ENCODE measurements around the gene MILR1.
"Not testable (repeated sequence)": the region's sequence is repeated elsewhere in the genome, so short reads cannot be mapped to it uniquely, and the experiment has no call there.

MILR1 gene

DNA sequence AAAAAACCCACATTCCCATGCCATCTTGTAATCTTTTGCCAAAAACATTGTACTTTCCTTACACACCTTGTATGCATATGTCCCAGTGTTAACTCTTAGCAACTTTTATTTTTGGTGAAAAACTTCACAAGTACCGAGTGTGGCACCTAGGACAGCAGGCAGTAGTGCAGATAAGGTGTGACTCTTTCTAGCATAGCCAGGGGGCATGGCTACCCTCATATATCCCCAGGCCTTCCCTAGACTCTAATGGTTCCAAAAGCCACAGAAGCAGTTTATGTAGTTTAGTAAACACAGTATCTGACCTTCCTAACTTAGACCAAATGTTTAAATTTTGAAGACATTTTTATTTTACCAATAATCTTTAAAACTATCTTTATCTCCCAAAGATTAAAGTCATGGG, 20.5 kb upstream of the MILR1 start:
- no peak for DNase-seq

- DNase-seq = not testable (repeated sequence)
These were observed 18.9 kb upstream of the MILR1 start for GRCh38 chr17:64430036-64430435.

DNA sequence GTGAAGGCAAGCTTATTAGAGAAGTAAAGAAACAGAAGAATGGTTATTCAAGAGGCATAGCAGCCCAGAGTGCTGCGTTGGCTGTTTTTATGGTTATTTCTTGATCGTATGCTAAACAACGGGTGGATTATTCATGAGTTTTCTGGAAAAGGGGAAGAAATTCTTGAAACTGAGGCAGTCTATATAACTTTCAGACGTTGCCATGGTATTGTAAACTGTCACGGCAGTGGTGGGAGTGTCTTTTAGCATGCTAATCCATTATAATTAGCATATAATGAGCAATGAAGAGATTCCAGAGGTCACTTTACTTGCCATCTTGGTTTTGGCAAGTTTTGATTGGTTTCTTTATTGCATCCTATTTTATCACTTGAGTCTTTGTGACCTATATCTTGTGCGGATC, 17.4 kb upstream of the MILR1 start:
- DNase-seq = no peak

DNA sequence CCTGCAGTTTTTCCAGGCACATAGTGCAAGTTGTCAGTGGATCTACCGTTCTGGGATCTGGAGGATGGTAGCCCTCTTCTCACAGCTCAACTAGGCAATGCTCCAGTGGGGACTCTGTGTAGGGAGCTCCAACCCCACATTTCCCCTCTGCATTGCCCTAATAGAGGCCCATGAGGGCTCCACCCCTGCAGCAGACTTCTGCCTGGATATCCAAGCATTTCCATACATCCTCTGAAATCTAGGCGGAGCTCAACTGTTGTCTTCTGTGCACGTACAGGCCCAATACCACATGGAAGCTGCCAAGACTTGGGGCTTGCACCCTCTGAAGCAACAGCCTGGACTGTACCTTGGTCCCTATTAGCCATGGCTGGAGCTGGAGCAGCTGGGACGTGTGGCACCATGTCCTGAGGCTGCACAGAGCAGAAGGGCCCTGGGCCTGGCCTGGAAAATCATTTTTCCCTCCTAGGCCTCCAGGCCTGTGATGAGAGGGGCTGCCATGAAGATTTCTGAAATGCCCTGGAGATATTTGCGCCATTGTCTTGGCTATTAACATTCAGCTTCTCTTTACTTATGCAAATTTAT, 10.9 kb upstream of the MILR1 start:
- DNase-seq = no peak

DNA sequence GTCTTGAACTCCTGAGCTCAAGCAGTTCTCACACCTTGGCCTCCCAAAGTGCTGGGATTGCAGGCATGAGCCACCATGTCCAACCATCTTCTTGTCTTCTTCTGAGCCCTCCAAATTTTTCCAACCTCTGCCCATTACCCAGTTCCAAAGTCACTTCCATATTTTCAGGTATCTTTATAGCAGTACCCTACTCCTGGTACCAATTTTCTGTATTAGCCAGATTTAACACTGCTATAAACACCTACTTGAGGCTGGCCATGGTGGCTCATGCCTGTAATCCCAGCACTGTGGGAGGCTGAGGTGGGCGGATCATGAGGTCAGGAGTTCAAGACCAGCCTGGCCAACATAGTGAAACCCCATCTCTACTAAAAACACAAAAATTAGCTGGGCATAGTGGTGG, 9.4 kb upstream of the MILR1 start:
- not testable (repeated sequence) for DNase-seq

DNA sequence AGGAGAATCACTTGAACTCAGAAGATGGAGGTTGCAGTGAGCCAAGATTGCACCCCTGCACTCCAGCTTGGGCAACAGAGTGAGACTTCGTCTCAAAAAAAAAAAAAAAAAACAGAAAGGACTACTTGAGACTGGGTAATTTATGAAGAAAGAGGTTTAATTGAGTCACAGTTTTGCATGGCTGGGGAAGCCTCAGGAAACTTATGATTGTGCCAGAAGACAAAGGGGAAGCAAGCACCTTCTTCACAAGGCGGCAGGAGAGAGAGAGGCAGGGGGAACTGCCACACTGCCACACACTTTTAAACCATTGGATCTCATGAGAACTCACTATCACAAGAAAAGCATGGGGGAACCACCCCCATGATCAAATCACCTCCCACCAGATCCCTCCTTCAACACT, 9.0 kb upstream of the MILR1 start:
- no peak for DNase-seq

- DNase-seq = no peak
These were observed 7.0 kb upstream of the MILR1 start for GRCh38 chr17:64441772-64442540.

DNA sequence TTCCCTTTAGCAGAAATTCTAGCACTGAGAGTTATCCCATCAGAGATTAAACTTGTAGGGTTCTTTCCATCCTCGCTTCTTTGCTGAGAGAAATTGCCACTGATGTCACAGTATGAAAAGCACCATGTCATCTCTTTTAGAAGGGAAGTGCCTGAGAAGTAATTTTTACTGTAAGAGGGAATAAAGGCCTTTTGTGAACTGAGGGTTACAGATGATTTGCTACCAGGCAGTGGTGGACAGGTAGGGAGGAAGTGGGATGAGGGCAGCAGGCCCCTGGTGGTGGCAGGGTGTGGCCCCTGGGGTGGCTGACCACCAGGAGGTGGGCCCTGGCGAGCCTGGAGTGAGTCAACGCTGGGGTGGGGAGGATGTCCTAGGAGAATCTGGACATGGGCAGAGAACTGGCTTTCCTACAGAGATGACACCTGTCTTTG, 6.4 kb upstream of the MILR1 start:
- DNase-seq = no peak

DNA sequence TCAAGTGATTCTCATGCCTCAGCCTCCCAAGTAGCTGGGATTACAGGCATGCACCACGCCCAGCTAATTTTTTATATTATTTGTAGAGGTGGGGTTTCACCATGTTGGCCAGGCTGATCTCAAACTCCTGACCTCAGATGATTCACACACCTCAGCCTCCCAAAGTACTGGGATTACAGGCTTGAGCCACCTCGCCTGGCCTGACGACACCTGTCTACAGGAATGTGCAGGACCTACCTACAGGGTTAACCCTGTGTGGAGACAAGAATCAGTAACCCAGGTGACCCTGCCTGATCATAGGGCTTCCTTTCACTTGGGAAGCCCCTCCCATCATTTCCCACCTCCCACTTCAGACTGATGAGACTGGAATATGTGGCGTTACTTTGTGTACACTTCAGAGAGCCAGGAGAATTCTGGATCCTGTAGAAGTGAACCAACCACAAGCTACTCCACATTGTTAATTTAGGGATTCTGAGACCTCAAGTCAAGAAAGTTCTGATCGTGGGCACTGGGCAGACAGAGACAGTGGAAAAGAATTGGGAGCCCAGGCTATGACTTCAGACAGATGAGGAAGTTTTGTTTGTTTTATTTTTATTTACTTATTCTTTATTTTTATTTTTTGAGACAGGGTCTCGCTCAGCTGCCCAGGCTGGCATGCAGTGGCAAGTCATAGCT, 5.7 kb upstream of the MILR1 start:
- DNase-seq = no peak

GRCh38 chr17:64447526-64447925, 1.4 kb upstream of the MILR1 start:
- no peak for DNase-seq

DNA sequence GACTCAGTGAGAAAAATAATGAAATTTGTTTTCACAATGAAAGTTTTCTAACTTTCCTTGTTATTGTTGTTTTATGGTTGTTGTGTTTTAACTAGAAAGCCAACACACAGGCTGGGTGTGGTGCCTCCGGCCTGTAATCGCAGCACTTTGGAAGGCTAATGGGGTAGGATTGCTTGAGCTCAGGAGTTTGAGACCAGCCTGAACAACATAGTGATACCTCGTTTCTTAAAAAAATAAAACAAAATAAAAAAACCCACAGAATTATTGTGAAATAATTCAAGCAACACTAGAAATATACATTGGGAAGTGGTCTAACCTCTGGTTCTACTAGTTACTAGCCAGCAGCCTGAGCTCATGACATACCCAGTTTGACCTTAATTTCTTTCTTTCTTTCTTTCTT, 630 bp downstream of the MILR1 start:
- DNase-seq = no peak

DNA sequence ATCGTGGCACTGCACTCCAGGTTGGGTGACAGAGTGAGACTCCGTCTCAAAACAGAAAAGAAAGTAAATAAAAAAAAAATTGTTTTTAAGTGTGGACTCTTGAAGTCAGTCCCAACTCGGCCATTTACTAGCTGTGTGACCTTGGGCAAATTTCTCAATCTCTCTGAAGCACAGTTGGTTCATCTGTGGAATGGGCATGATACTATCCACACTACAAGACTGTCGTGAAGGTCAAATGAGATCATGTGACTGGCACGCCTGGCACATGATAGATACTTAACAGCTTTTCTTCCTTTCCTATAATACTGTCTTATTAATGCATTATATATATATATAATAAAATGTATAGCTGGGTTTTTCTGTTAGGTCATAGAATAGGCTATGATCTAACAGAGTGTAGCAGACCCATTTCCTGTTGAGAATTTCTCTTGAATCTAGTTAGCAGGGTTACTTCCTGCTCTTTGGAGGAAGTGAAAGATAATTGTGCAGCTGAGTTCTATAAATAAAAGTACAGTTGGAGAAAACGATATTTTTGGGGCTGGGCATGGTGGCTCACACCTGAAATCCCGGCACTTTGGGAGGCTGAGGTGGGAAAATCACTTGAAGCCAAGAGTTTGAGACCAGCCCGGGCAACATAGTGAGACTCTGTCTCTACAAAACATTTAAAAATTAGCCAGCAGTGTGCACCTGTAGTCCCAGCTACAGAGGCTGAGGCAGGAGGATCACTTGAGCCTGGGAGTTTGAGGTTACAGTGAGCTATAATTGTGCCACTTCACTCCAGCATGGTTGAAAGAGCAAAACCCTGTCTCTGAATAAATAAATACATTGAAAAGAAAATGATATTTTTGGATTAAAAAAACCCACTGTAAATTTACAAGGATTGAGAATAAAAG, 7.3 kb downstream of the MILR1 start:
- no peak for DNase-seq

- DNase-seq = no peak
These were observed 8.2 kb downstream of the MILR1 start for GRCh38 chr17:64457156-64457555.

- DNase-seq = no peak
These were observed 9.8 kb downstream of the MILR1 start for GRCh38 chr17:64458756-64459155.

GRCh38 chr17:64459284-64459747, 10.4 kb downstream of the MILR1 start:
- DNase-seq = no peak

DNA sequence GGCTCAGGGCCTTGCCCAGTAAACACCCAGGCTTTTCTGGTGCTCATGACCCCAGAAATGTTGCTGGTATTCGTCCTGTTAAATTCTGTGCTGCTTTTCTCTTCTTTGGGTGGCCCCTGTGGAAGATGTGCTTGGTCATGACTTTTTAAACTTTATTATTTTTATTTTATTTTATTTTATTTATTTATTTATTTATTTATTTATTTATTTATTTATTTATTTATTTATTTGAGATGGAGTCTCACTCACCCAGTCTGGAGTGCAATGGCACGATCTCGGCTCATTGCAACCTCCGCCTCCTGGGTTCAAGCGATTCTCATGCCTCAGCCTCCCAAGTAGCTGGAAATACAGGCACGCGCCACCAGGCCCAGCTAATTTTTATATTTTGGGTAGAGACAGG, 10.9 kb downstream of the MILR1 start:
- not testable (repeated sequence) for DNase-seq

GRCh38 chr17:64460955-64461354, 12.0 kb downstream of the MILR1 start:
- DNase-seq = no peak

DNA sequence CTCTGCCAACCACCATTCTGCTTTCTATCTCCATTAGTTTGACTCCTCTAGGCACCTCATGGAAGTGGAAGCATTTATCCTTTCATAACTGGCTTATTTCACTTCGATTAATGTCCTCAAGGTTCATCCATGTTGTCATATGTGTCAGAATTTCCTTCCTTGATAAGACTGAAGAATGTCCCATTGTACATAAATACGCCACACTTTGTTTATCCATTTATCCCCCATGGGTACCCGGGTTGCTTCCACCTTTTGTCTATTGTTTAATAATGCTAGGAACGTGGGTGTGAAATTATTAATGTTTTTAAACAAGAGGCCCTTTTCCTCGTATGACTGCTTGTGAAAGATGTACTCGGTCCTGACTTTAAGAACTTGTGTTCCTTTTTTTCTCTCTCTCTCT, 12.9 kb downstream of the MILR1 start:
- no peak for DNase-seq

DNA sequence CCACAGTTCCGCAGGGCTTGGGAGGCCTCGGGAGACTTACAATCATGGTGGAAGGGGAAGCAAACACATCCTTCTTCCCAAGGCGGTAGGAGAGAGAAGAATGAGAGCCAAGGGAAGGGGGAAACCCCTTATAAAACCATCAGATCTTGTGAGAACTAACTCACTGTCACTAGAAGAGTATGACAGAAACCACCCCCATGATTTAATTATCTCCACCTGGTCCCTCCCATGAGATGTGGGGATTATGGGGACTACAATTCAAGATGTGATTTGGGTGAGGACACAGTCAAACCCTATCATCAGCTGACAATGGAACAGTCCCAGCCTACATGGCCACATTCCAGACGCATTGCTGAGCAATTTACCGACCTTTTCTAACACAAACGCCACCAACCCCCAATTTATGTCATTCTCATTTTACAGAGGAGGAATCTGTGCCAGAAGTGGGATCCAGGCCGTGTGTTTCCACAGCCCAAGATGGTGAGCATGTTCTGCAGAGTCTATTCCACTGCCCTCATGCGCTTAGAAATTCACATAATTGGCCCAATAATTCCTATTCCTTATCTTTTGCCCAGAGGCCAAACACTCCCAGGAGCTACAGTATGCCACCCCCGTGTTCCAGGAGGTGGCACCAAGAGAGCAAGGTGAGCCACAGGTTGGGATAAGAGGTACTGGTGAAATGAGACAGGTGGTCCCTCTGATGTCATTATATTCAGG, 17.3 kb downstream of the MILR1 start:
- no peak for DNase-seq

DNA sequence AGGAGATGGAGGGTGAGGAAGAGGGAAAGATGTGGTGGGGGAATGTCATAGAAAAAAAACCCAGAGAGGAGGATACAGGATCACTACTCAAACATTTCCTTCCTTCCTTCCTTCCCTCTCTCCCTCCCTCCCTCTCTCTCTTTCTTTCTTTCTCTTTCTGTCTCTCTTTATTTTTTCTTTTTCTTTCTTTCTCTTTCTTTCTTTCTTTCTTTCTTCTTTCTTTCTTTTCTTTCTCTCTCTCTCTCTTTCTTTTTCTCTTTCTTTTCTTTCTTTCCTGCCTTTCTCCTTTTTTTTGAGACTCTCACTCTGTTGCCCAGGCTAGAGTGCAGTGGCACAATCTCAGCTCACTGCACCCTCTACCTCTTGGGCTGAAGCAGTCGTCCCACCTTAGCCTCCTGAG, 17.9 kb downstream of the MILR1 start:
- DNase-seq = not testable (repeated sequence)

DNA sequence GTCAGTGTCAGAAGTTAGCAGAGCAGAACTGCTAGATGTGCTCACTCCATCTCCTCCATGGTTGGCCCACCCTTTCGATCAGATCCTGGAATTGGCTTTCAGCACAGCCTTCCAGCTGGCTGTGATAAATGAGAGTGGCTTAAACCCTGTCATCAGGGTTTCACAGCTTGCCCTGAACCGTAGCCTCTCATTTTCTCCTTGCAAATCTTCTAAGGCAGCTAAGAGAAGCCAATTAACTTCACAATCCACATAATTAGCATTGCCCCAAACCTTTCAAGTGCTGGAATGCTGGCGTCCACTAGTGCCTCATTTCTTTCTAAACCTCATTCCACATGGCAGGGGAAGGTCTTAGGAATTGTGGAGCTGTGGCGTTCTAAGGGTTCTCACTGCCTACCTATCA, 21.7 kb downstream of the MILR1 start:
- DNase-seq = no peak

- DNase-seq = no peak
These were observed 22.5 kb downstream of the MILR1 start for GRCh38 chr17:64471440-64471839.
